ENCODE results near the gene STRN3. TPM values are rescaled to one million over a fixed set of nuclear protein-coding genes. Genes with fewer than 3 reads are reported as not detected.

STRN3 gene
- total and polyA plus RNA-seq, 10 of the 15 experiments (the other 5 are each of a cell fraction or from before 2014, with no cell fraction given), result 7.8 to 27.9 (median 14.1) TPM

- intact Hi-C loops (cut with micrococcal nuclease; ENCODE audit: unreplicated experiment), result no loop called here
- SMC1A ChIA-PET (ENCODE audit: uncharacterized antibody, unreplicated experiment), result interaction anchor here (1.2 to 1.4 kb wide), 3 partner anchors 8 to 79 kb away, joined by 3 to 4 read pairs (median 4); no protein-coding TSS in a partner anchor
- CTCF ChIA-PET, result interaction anchor here (0.7 to 1.2 kb wide), 2 partner anchors 8 to 37 kb away, joined by 3 to 4 read pairs; no protein-coding TSS in a partner anchor
- Histone ChIP-seq H3K4me3 (no peak overlapping the region), H3K9ac (ENCODE audit: control insufficient read depth, insufficient read depth, low read length) (no peak overlapping the region), H3K4me2 (ENCODE audit: control insufficient read depth, insufficient read depth) (no peak overlapping the region), H2AFZ (ENCODE audit: control insufficient read depth, low read depth, low read length) (no peak overlapping the region), H3K36me3 (ENCODE audit: control insufficient read depth in 2 of 2, insufficient read depth in 2 of 2, low read length in 1 of 2) (peaks cover 0 to 10% of the 10 kb centered on the region in 2 experiments; a peak in 1 of 4 replicates), H3K27ac (ENCODE audit: control insufficient read depth, insufficient read depth) (no peak overlapping the region), H3K27me3 (replicated peaks in 1 of 2; ENCODE audit: control insufficient read depth in 2 of 2, insufficient read depth in 2 of 2, low read length in 1 of 2) (no peaks in the 10 kb centered on the region), H3K9me3 (replicated peaks; ENCODE audit: control insufficient read depth, insufficient read depth, low read length) (peaks cover 4% of the 10 kb centered on the region), H4K20me1 (ENCODE audit: control insufficient read depth, insufficient read depth) (no peaks in the 10 kb centered on the region), H3K79me2 (ENCODE audit: control insufficient read depth, insufficient read depth, low read length) (peaks cover 11% of the 10 kb centered on the region), H3K4me1 (ENCODE audit: control insufficient read depth, insufficient read depth, low read length) (no peaks in the 10 kb centered on the region)
- no peak for FAIRE-seq
- 100% methylated on average over 3 of the region's 3 CpGs for WGBS (ENCODE audit: insufficient coverage, insufficient replicate concordance, low lambda C conversion rate, missing lambda C conversion rate)
- POLR2A ChIA-PET, result interaction anchor here (0.6 kb wide), 1 partner anchor 451 kb away, joined by 7 read pairs; no protein-coding TSS in a partner anchor
- BruUV-seq (replicated peaks), result no TSS peak
- DNase-seq (ENCODE audit: low read depth, low spot score), result no peak
- in situ Hi-C loops (cut with MboI), result no loop called here
- no peak for ATAC-seq
- TF ChIP-seq STAT3 (IDR thresholded peaks at IDR 0.05; ENCODE audit: low read depth, low read length) (no peak), CHD2 (IDR thresholded peaks at IDR 0.05; ENCODE audit: borderline replicate concordance, low read depth, low read length) (no peak), GATAD2B (conservative IDR thresholded peaks at IDR 0.05; ENCODE audit: low read depth) (no peak), MTA2 (IDR thresholded peaks at IDR 0.05; ENCODE audit: low read depth) (no peak)
- RAD21 ChIA-PET (ENCODE audit: unreplicated experiment), result interaction anchor here (1.1 kb wide), 1 partner anchor 10 kb away, joined by 5 read pairs; no protein-coding TSS in a partner anchor
Observed at GRCh38 chr14:31003284-31003683, 22.9 kb downstream of the STRN3 start.

- FAIRE-seq, result no peak
- no peak overlapping the region for H3K4me3 ChIP-seq
Observed at GRCh38 chr14:31001339-31001658, 24.9 kb downstream of the STRN3 start.

More at GRCh38 chr14:31001339-31001658, 24.9 kb downstream of the STRN3 start:
- no peak for TF ChIP-seq POLR2AphosphoS5 (IDR thresholded peaks at IDR 0.05; ENCODE audit: low read length)
- WGBS (ENCODE audit: insufficient coverage, insufficient replicate concordance, low lambda C conversion rate, missing lambda C conversion rate), result 86% methylated on average over 6 of the region's 6 CpGs
- Histone ChIP-seq H3K27me3 (replicated peaks in 1 of 2; ENCODE audit: control insufficient read depth in 2 of 2, insufficient read depth in 2 of 2, low read length in 1 of 2) (no peaks in the 10 kb centered on the region), H3K9ac (ENCODE audit: control insufficient read depth, insufficient read depth, low read length) (no peak overlapping the region), H3K9me3 (replicated peaks; ENCODE audit: control insufficient read depth, insufficient read depth, low read length) (peaks cover 8% of the 10 kb centered on the region), H4K20me1 (ENCODE audit: control insufficient read depth, insufficient read depth) (no peaks in the 10 kb centered on the region), H3K4me2 (ENCODE audit: control insufficient read depth, insufficient read depth) (no peak overlapping the region), H2AFZ (ENCODE audit: control insufficient read depth, low read depth, low read length) (no peak overlapping the region), H3K79me2 (ENCODE audit: control insufficient read depth, insufficient read depth, low read length) (peaks cover 15% of the 10 kb centered on the region), H3K27ac (ENCODE audit: control insufficient read depth, insufficient read depth) (no peak overlapping the region), H3K4me1 (ENCODE audit: control insufficient read depth, insufficient read depth, low read length) (no peaks in the 10 kb centered on the region), H3K36me3 (ENCODE audit: control insufficient read depth in 2 of 2, insufficient read depth in 2 of 2, low read length in 1 of 2) (0 out of 4 replicates have a peak, but pooled peaks cover 0 to 10% of the 10 kb centered on the region in 2 experiments)
- ChIA-PET RAD21 (ENCODE audit: unreplicated experiment) (no interaction called here), CTCF (no interaction called here), SMC1A (ENCODE audit: uncharacterized antibody, unreplicated experiment) (no interaction called here), POLR2A (no interaction called here)
- in situ Hi-C loops (cut with MboI) (no loop called here), intact Hi-C loops (cut with micrococcal nuclease; ENCODE audit: unreplicated experiment) (no loop called here)
- no TSS peak for BruUV-seq (replicated peaks)
- no peak for ATAC-seq
- no peak for DNase-seq (ENCODE audit: low read depth, low spot score)
